GM12892 (cell line): ENCODE results near the gene VWA5A.

Source experiments
- POLR2A ChIP-seq: IDR thresholded peaks from 2 replicates; pipeline ENCODE4 v1.6.1; 2011; ENCODE audit warnings: low read depth, low read length, control low read depth
- POLR2AphosphoS5 ChIP-seq: IDR thresholded peaks from 2 replicates; pipeline ENCODE4 v1.6.1; 2011; ENCODE audit warnings: low read depth, low read length, control low read depth
- TAF1 ChIP-seq: IDR thresholded peaks from 2 replicates; pipeline ENCODE4 v1.6.1; 2011; ENCODE audit warnings: low read depth, mild to moderate bottlenecking, control low read depth, low read length, borderline replicate concordance

DNA sequence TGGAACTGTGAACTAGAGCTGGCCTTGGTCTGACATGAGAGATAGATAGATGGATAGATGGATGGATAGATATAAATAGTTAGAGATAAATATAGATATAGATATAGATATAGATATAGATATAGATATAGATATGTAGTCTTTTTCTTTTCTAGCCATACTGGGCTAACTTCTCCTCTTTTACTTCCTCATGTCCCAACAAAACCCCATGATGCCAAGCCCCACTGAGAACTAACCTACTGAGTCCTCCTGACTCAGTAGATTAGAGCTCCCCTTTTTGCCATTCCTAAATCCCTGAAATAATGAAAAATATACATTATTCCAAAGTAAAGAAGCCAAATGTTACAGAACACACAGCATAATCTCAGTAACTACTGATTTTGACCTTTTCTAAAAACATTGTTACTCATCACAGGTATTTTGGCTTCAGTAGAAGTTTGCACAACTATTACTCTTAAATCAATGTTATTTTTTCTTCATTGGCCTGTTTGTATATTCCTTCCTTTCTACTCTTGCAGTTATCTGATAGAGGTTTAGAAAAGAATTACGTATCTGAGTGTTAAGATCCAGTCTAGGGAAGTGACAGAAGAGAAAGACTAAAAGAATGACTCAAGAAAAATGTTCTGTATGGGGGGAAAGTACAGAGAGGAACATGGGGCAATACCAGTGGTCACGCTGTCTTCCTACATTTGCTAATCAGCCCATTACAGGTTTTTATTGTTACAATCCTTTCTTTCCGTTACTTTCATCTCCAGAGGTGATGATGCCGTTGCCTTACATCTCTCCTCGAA is 61.9 kb downstream of the VWA5A start:
- TF ChIP-seq POLR2AphosphoS5 (no peak), POLR2A (no peak), TAF1 (no peak)
